ENCODE measurements around the gene ZSCAN21.
"Not testable (repeated sequence)": the region's sequence is repeated elsewhere in the genome, so short reads cannot be mapped to it uniquely, and the experiment has no call there.

DNA sequence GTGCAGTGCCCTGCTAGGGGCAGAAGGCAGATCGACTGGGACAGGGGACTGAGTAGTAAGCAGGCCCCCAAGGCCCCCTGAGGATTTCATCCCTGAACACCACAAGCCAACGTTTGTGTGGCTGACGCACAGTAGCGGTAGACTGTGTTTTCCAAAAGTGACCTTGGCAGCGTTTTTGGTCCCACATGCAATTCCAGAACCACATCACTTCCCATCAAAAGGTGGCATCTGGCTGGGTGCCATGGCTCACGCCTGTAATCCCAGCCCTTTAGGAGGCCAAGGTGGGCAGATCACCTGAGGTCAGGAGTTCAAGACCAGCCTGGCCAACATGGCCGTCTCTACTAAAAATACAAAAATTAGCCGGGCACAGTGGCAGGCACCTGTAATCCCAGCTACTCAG lies 39.6 kb upstream of the ZSCAN21 start:
- TF ChIP-seq POLR2A (IDR thresholded peaks at IDR 0.05; ENCODE audit: low read length); GATA1 (IDR thresholded peaks at IDR 0.05; ENCODE audit: low read depth, low read length): not testable (repeated sequence)
